ENCODE measurements around the gene DIPK2A.

Gene DIPK2A

GRCh38 chr3:143971359-143972154, at the start of gene DIPK2A (continued):
- TF ChIP-seq HIC1 (tag by site-specific recombination; IDR thresholded peaks at IDR 0.05) (peak; percentile 17; the same call in 1 of the 2 replicates), ZNF184 (tag by site-specific recombination; IDR thresholded peaks at IDR 0.05) (0 out of 2 replicates have a peak, but pooled peaks have one; percentile 15), ATF2 (tag by site-specific recombination; IDR thresholded peaks at IDR 0.05; ENCODE audit: low read depth) (no peak), WT1 (tag by site-specific recombination; IDR thresholded peaks at IDR 0.05) (peak; percentile 37; the same call in 1 of the 2 replicates), PATZ1 (tag by site-specific recombination; IDR thresholded peaks at IDR 0.05) (peak; percentile 93), ZNF391 (tag by site-specific recombination; IDR thresholded peaks at IDR 0.05; ENCODE audit: borderline replicate concordance, low read depth) (no peak), ZEB2 (tag by site-specific recombination; IDR thresholded peaks at IDR 0.05) (peak; percentile 70; the same call in 1 of the 2 replicates), ZNF449 (tag by site-specific recombination; IDR thresholded peaks at IDR 0.05) (0 out of 2 replicates have a peak, but pooled peaks have one; percentile 13), ZNF555 (tag by site-specific recombination; conservative IDR thresholded peaks at IDR 0.05) (no peak), ZFHX2 (tag by site-specific recombination; conservative IDR thresholded peaks at IDR 0.05) (peak; percentile 62), KLF10 (tag by site-specific recombination; IDR thresholded peaks at IDR 0.05) (0 out of 2 replicates have a peak, but pooled peaks have one; percentile 51), MZF1 (tag by site-specific recombination; IDR thresholded peaks at IDR 0.05; ENCODE audit: borderline replicate concordance) (0 out of 2 replicates have a peak, but pooled peaks have one; percentile 64), ZNF549 (tag by site-specific recombination; IDR thresholded peaks at IDR 0.05) (no peak), GLIS2 (tag by site-specific recombination; IDR thresholded peaks at IDR 0.05) (peak; percentile 81), ZNF16 (tag by site-specific recombination; IDR thresholded peaks at IDR 0.05; ENCODE audit: low read depth) (no peak), OSR2 (tag by site-specific recombination; IDR thresholded peaks at IDR 0.05) (peak; percentile 38; the same call in 1 of the 2 replicates), ZIC2 (tag by site-specific recombination; IDR thresholded peaks at IDR 0.05) (no peak; the same call in 1 of the 2 replicates), ZNF530 (tag by site-specific recombination; IDR thresholded peaks at IDR 0.05; ENCODE audit: low read depth) (no peak), ZNF670 (tag by site-specific recombination; IDR thresholded peaks at IDR 0.05; ENCODE audit: low read depth) (no peak), ZNF394 (tag by site-specific recombination; IDR thresholded peaks at IDR 0.05; ENCODE audit: borderline replicate concordance) (peak; percentile 6; the same call in 1 of the 2 replicates), ZNF785 (tag by site-specific recombination; IDR thresholded peaks at IDR 0.05) (no peak), ZNF398 (tag by site-specific recombination; IDR thresholded peaks at IDR 0.05) (peak; percentile 96), KLF9 (tag by site-specific recombination; IDR thresholded peaks at IDR 0.05; ENCODE audit: low read depth) (peak; percentile 76), SP3 (tag by site-specific recombination; IDR thresholded peaks at IDR 0.05) (peak; percentile 74), ZNF629 (tag by site-specific recombination; IDR thresholded peaks at IDR 0.05) (peak; percentile 37; the same call in 1 of the 2 replicates), GLIS1 (tag by site-specific recombination; IDR thresholded peaks at IDR 0.05) (peak; percentile 55; the same call in 1 of the 2 replicates), SP7 (tag by site-specific recombination; IDR thresholded peaks at IDR 0.05) (peak; percentile 61)
